Ascending aorta (tissue), 2 donors: Measurements from ENCODE around the gene ASIC5. TPM values are rescaled to one million over a fixed set of nuclear protein-coding genes. Genes with fewer than 3 reads are reported as not detected.

Experiments
- DNase-seq, 2 donors: peaks; one replicate each; pipeline ENCODE4 v3.0.0-alpha.2; 2019; ENCODE audit warnings: low spot score in 2 of 2
- H3K27ac ChIP-seq, 2 donors: fragments of 200-600 bp; sonication (generic); one replicate each; pipeline ENCODE4 v1.5.1; 2016 to 2017; ENCODE audit warnings: mild to moderate bottlenecking in 1 of 2
- H3K27me3 ChIP-seq: fragments of 200-600 bp; sonication (generic); one replicate; pipeline ENCODE4 v1.5.1; 2017
- H3K36me3 ChIP-seq, 2 donors: fragments of 200-600 bp; sonication (generic); one replicate each; pipeline ENCODE4 v1.5.1; 2016
- H3K4me1 ChIP-seq, 2 donors: fragments of 200-600 bp; sonication (generic); one replicate each; pipeline ENCODE4 v1.5.1; 2016 to 2017; ENCODE audit warnings: mild to moderate bottlenecking in 1 of 2
- H3K4me3 ChIP-seq, 2 donors: fragments of 200-600 bp; sonication (generic); one replicate each; pipeline ENCODE4 v1.5.1; 2016 to 2017; ENCODE audit warnings: mild to moderate bottlenecking in 1 of 2
- H3K9me3 ChIP-seq, 2 donors: fragments of 200-600 bp; sonication (generic); one replicate each; pipeline ENCODE4 v1.5.1; 2016
- CTCF ChIP-seq, 3 experiments: fragments of 200-600 bp in 2 of 3; fragments of 450-650 bp in 1 of 3; sonication (generic) in 2 of 3; IDR thresholded peaks; one replicate each; pipeline ENCODE4 v1.5.1; 2016 to 2019; ENCODE audit warnings: antibody characterized with exemption in 3 of 3, mild to moderate bottlenecking in 1 of 3, moderate library complexity in 1 of 3
- intact Hi-C: fragments of 100-400 bp; cut with DNase I; formaldehyde crosslinking; loops from one replicate; pipeline ENCODE4 v1.15.1; 2023
- total RNA-seq: library from RNA; depleted of rRNA; stranded (reverse); fragments of >200 nt; gene quantifications from one replicate; pipeline ENCODE4 v1.1.0, GENCODE V29; 2016

The ASIC5 gene
- total RNA-seq, 1 donor from 2014 or later = not detected

DNA sequence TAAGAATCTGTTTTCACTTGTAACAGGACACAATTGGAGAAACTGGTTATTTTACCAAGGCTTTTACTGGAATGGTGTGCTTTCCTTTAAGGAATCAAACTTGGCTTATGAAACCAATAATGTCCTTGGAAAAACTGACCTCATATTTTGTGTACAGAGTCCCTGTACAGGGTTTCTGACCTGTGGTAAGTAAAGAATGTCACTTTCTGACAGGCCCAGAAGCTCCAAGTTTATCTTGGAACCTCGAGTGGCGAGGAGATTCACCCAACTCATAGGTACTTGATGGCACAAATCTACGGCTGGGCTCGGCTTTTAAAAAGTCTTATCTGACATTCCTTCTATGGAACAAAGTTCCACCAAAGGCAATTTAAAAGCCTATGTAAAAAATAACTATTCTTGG is 17.0 kb downstream of the ASIC5 start:
- Histone ChIP-seq H3K4me1 (no peaks in the 10 kb centered on the region), H3K36me3 (no peaks in the 10 kb centered on the region), H3K27me3 (no peaks in the 10 kb centered on the region), H3K9me3 (peaks cover 0 to 4% of the 10 kb centered on the region in 2 donors), H3K27ac (no peak overlapping the region), H3K4me3 (no peak overlapping the region)
- DNase-seq = no peak
- intact Hi-C loops = no loop called here
- TF ChIP-seq CTCF (IDR thresholded peaks at IDR 0.05) = no peak

DNA sequence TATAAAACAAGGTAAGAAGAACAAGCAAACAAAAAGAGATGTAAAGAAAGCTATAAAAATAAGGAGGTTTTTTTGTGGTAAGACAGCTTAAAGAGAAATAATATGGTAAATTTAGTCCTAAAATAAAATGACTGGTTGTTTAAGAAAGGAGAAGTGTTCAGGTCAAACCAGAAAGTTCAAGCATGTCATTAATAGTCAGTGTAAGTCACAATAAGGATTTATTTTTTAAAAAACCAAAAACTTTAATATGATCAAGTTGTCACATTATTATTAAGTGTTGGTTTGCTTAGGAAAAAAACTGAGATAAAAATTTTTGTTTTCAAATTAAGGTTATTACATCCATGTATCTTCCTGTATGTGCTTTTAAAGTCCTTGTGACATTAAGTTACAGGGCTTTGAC is 19.1 kb downstream of the ASIC5 start:
- no peaks in the 10 kb centered on the region for H3K36me3 ChIP-seq
- DNase-seq = no peak
- H3K9me3 ChIP-seq = peaks cover 0 to 4% of the 10 kb centered on the region in 2 donors
- no peaks in the 10 kb centered on the region for H3K27me3 ChIP-seq
- H3K4me3 ChIP-seq = no peak overlapping the region
- intact Hi-C loops = no loop called here
- no peak for TF ChIP-seq CTCF (IDR thresholded peaks at IDR 0.05)
- H3K27ac ChIP-seq = no peak overlapping the region
- no peaks in the 10 kb centered on the region for H3K4me1 ChIP-seq

DNA sequence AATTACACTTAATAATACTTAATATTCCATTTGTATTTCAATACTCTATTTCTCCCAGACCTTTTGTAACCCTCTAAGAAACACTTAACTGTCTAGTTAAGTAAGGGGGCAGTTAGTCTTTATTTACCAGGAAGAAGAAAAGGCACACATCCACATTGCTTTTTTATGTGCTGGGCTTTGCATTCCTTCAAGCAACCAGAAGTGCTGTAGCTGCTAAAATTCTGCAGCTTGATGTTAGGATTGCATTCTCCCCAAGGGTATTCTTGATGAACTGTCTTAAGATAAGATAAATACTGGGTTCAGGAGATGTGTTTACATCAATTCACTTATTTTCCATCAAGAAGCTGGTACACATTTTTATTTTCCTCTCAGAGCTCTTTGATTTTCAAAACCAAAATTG is 24.0 kb downstream of the ASIC5 start:
- intact Hi-C loops = no loop called here
- Histone ChIP-seq H3K27ac (no peak overlapping the region), H3K36me3 (no peaks in the 10 kb centered on the region), H3K4me1 (no peaks in the 10 kb centered on the region), H3K9me3 (no peaks in the 10 kb centered on the region), H3K27me3 (no peaks in the 10 kb centered on the region), H3K4me3 (no peak overlapping the region)
- no peak for TF ChIP-seq CTCF (IDR thresholded peaks at IDR 0.05)
- DNase-seq = no peak

DNA sequence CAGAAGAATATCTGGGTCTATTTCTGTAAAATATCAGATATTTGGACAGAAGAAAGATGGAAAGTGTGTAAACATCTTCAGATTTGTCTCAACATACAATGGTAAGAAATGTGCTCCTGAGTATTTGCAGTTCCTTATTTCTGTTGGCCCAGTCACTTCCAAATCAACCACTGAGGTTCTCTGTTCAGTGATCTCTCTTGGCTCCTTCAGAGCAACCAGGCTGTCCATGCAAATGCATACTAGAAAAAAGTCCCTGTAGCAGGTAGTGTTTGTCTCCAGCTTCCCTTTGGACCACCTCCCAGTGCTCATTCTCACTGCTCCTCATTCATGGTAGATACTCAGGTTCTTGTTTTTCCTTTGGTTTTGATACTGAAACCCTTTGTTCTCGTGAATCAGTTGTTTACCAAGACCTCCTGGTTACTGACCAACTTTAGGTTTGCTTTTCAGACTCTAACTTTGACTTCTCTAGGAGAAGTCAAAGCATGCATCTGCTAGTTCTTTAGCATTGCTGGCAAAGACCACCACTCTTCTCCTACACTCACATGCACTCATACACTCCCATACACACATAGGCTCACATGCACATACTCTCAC is 28.8 kb downstream of the ASIC5 start:
- TF ChIP-seq CTCF (IDR thresholded peaks at IDR 0.05) = no peak
- Histone ChIP-seq H3K27me3 (no peaks in the 10 kb centered on the region), H3K4me3 (no peak overlapping the region), H3K27ac (no peak overlapping the region), H3K4me1 (no peaks in the 10 kb centered on the region), H3K9me3 (no peaks in the 10 kb centered on the region), H3K36me3 (no peaks in the 10 kb centered on the region)
- DNase-seq = no peak
- intact Hi-C loops = no loop called here

GRCh38 chr4:155832664-155833063 is 33.4 kb downstream of the ASIC5 start:
- Histone ChIP-seq H3K27ac (no peak overlapping the region), H3K4me1 (no peaks in the 10 kb centered on the region), H3K36me3 (no peaks in the 10 kb centered on the region), H3K27me3 (no peaks in the 10 kb centered on the region), H3K4me3 (no peak overlapping the region), H3K9me3 (no peaks in the 10 kb centered on the region)
- TF ChIP-seq CTCF (IDR thresholded peaks at IDR 0.05) = no peak
- intact Hi-C loops = no loop called here
- DNase-seq = no peak

DNA sequence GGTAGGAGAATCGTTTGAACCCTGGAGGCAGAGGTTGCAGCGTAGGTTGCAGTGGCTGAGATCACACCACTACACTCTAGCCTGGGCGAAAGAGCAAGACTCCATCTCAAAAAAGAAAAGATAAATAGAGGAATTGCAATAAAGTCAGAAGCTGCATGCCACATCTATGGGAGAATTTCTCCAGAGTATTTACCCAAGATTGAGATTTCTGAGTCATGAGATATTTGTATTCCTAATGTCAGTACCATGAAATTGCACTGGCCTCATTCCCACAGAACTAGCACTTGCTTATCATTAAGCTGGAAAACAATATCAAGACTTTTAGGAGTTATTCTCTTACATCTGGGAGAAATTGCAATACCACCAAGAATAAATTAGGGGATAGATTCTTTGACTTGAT is 37.4 kb downstream of the ASIC5 start:
- Histone ChIP-seq H3K27me3 (no peaks in the 10 kb centered on the region), H3K9me3 (no peaks in the 10 kb centered on the region), H3K27ac (no peak overlapping the region), H3K4me1 (no peaks in the 10 kb centered on the region), H3K36me3 (no peaks in the 10 kb centered on the region), H3K4me3 (no peak overlapping the region)
- intact Hi-C loops = no loop called here
- TF ChIP-seq CTCF (IDR thresholded peaks at IDR 0.05) = no peak
- no peak for DNase-seq
